COLO668 (cell line): ENCODE measurements around the gene TUBB.
A peak's percentile ranks its signal among the peaks of the same experiment; 100 is the strongest.
"Not testable (repeated sequence)": the region's sequence is repeated elsewhere in the genome, so short reads cannot be mapped to it uniquely, and the experiment has no call there.

Experiments
- DNase-seq: peaks from one replicate; lab custom pipeline; 2025; ENCODE audit not compliant: unreplicated experiment; lab: John Stamatoyannopoulos, UW

The TUBB gene

GRCh38 chr6:30738532-30738931 lies 18.4 kb downstream of the TUBB start:
- DNase-seq: no peak

- DNase-seq: no peak
Measured at GRCh38 chr6:30740540-30740870, 20.4 kb downstream of the TUBB start.

GRCh38 chr6:30741063-30741779 lies 21.1 kb downstream of the TUBB start:
- no peak for DNase-seq

GRCh38 chr6:30741789-30742315 lies 21.7 kb downstream of the TUBB start:
- DNase-seq: no peak

GRCh38 chr6:30742316-30743098 lies 22.4 kb downstream of the TUBB start, which contains the start of gene FLOT1:
TSS of gene FLOT1 (minus strand) at chr6:30742687. CDS start at chr6:30742189, 498 bp downstream.
- DNase-seq: peak; percentile 93

- DNase-seq: peak; percentile 12
Measured at GRCh38 chr6:30743099-30744053, 23.2 kb downstream of the TUBB start.

GRCh38 chr6:30744054-30744805 lies 24.1 kb downstream of the TUBB start, which contains the start of gene IER3:
TSS of gene IER3 (minus strand) at chr6:30744547. CDS start at chr6:30744518, 29 bp downstream.
- DNase-seq: peak; percentile 71

GRCh38 chr6:30747300-30747687 lies 27.1 kb downstream of the TUBB start:
- no peak for DNase-seq

GRCh38 chr6:30747902-30748769 lies 28.0 kb downstream of the TUBB start:
- no peak for DNase-seq

GRCh38 chr6:30748851-30749540 lies 28.8 kb downstream of the TUBB start:
- DNase-seq: no peak

- DNase-seq: peak; percentile 55
Measured at GRCh38 chr6:30749554-30750378, 29.6 kb downstream of the TUBB start.

GRCh38 chr6:30750379-30750668 lies 30.2 kb downstream of the TUBB start:
- no peak for DNase-seq

- no peak for DNase-seq
Measured at GRCh38 chr6:30752157-30752927, 32.2 kb downstream of the TUBB start.

GRCh38 chr6:30754631-30755030 lies 34.5 kb downstream of the TUBB start:
- DNase-seq: no peak

GRCh38 chr6:30756405-30757003 lies 36.4 kb downstream of the TUBB start:
- DNase-seq: not testable (repeated sequence)

- DNase-seq: no peak
Measured at GRCh38 chr6:30757261-30757904, 37.2 kb downstream of the TUBB start.
